GM19328 (cell line): Measurements from ENCODE around the gene CPAMD8.
"Not testable (repeated sequence)": the region's sequence is repeated elsewhere in the genome, so short reads cannot be mapped to it uniquely, and the experiment has no call there.

Experiments
- ATAC-seq: cut with Tn5 transposase; IDR thresholded peaks from one replicate; pipeline ENCODE4 v1.9.1; 2021; ENCODE audit warnings: mild to moderate bottlenecking, moderate library complexity; ENCODE audit not compliant: unreplicated experiment

The CPAMD8 gene

DNA sequence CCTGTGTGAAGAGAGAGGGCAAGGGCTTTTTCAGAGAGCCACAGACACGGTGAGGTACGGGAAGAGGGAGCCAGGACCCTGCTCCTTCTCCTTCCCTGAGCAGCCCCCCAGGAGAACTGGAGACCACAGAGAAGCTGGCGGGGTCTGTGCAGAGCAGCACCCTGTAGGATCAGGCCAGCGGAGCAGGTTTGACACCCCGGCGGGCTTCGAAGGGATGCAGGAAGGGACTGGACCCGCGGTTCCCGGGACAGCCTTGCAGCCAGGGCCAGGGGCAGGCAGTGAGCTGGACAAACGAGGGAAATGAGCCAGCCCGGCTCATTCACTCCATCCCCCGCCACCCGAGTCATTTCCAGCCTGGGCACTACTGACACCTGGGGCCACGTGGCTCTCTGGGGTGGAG lies 22.2 kb downstream of the CPAMD8 start:
- no peak for ATAC-seq

DNA sequence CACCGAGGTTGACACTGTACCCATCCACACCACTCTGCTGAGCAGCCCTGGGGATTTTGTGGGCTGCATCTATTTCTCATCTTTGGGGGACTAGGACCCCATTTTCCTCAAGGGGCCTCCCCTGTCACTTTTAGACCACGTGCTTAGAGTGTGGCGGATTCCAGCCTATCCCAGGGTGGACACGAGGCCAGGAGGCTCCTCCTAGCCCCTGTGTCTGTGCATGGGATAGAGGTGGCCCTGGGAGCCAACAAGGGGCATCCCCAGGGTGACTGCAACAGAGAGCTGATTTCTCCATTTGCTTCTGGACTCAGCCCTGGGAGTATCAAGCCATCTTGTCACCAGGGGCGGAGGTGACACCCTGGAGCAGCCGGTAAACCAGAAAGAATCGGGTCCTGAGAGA lies 24.2 kb downstream of the CPAMD8 start:
- ATAC-seq = no peak

DNA sequence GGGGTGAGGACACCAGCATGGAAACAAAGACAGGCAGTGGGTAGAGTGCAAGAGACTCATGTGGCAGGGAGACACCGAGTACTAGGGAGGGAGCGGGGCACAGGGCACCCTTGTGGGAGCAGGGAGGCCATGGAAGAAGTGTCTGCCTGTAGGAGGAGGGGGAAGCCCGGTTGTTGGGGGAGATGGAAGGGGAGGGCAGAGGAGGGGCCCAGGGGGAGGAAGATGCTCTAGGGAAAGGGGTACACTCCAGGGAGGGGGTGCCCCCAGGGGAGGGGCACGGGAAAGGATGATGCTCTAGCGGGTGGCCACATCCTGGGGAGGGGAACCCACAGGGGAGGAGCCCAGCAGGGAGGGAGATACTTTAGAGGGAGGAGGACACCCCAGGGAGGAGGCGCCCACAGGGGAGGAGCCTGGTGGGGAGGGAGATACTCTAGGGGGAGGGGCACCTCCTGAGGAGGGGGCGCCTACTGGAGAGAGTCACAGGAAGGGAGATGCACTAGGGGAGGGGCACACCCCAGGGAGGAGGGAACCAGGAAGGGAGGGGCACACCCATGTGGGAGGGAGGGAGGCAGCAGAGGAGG lies 24.9 kb downstream of the CPAMD8 start:
- no peak for ATAC-seq

DNA sequence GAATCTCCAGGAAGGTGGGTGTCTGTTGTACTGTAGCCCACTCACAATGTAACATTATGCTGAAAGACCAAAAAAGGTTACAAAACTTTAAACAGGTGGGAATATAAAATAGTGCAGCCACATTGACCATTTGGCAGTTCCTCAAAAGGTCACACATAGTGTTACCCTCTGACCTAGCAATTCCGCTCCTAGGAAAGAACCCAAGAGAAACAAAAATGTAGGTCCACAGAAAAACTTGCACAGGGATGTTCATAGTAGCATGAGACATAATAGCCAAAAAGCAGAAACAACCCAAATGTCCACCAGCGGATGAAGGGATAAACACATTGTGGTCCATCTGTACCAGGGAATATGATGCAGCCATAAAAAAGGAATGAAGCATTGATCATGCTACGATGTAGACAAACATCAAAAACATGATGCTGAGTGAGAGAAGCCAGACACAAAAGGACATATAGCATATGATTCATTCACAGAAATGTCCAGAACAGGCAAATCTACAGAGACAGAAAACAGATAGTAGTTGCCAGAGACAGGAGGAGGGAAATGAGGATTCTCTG lies 27.9 kb downstream of the CPAMD8 start:
- no peak for ATAC-seq

DNA sequence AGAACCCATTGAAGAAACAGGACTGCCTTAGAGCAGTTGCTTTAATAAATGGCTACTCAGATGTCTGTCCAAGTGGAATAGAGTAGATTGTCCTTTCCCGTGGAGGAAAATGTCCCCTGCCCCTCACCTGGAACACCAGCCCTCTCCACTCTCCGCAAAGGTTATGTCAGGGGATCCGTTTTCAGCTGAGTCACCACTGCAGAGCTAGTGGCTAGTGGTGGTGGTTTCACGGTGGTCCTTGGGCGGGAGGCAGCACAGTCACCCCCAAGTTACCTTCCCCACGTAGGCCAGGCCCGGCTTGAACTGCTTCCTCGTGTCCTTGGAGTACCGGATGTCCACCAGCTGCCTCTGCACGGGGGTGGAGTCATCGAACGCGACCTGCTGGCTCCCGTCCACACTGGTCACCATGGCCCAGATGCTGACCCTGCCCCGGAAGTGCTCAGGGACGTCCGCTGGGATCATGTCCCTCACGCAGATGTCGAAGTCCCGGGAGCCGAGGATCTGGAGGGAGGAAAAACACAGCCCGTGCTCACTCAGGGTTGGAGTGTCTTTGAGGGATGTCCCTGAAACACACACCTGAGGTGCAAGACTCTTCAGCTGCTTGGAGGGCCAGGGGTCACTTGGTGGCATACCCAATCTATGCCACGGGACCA lies 29.6 kb downstream of the CPAMD8 start:
- ATAC-seq = not testable (repeated sequence)

DNA sequence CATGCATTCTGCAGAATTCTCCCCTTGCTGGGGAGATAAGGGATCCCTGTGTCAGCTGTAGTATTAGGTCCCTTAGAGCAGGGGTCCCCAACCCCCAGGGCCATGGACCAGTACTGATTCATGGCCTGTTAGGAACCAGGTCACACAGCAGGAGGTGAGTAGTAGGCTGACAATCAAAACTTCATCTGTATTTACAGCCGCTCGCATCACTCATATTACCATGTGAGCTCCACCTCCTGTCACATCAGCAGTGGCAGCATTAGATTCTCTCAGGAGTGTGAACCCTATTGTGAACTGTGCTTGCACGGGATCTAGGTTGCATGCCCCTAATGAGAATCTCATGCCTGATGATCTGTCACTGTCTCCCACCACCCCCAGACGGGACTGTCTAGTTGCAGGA lies 37.9 kb downstream of the CPAMD8 start:
- ATAC-seq = no peak

DNA sequence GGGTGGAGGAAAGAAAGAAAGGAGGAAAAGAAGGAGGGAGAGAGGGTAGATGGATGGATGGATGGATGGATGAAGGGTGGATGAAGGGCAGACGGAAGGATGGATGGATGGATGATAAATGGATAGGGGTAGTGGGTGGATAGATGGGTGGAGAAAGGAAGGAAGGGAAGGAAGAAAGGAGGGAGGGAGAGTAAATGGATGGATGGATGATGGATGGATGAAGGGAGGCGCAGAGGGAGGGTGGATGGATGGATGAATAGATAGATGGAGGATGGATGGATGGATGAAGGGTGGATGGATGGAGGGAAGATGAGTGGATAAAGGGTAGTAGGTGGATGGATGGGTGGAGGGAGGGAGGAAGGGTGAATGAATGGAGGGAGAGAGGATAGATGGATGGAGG lies 41.2 kb downstream of the CPAMD8 start:
- ATAC-seq = no peak

DNA sequence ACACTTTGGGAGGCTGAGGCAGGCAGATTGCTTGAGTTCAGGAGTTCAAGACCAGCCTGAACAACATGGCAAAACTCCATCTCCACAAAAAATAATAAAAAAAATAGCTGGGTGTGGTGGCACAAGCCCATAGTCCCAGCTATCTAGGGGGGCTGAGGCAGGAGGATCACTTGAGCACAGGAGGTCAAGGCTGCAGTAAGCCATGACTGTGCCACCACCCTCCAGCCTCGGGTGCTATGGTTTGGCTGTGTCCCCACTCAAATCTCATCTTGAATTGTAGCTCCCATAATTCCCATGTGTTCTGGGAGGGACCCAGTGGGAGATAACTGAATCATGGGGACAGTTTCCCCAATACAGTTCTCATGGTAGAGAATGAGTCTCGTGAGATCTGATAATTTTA lies 44.0 kb downstream of the CPAMD8 start:
- ATAC-seq = not testable (repeated sequence)

DNA sequence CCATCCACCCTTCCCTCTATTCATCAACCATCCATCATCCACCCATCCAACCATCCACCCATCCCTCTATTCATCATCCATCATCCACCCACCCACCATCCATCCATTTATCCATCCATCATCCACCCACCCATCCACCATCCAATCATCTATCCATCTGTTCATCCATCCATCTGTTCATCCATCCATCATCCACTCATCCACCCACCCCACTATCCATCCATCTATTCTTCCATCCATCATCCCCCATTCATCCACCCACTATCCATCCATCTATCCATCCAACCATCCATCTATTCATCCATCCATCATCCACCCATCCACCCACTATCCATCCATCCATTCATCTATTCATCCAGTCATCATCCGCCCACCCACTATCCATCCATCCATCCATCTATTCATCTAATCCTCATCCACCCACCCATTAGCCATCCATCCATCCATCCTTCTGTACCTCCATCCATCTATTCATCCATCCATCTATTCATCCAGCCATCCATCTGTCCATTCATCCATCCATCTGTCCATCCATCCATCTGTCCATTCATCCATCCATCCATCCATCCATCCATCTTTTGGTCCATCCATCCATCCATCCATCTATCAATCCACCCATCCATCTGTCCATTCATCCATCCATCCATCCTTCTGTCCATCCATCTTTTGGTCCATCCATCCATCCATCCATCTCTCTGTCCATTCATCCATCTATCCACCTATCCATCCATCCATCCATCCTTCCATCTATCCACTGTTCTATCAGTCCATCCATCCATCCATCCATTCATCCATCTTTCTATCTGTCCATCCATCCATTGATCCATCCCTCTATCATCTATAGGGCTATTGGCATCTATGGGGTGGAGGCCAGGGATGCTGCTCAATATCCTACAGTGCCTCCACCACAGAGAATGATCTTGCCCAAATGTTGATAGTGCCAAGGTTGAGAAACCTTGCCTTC lies 47.5 kb downstream of the CPAMD8 start:
- ATAC-seq = no peak

DNA sequence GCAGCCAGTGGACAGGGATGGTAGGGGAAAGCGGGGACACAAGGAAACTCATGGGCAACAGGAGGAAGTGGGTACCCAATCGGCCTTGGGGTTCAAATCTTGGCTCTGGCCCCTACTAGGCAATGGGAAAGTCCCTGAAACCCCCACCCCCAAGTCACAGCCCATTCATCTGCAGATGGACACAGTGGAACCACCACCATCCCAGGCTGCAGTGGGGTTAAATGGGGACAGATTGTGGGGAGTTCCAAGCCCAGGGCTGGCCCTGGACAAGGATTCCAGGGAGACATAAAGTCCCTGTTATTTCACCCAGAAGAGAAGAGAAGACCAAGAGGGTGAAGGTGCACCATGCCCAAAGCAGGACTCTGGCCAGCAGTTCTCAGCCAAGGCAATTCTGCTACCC lies 48.5 kb downstream of the CPAMD8 start:
- ATAC-seq = no peak

DNA sequence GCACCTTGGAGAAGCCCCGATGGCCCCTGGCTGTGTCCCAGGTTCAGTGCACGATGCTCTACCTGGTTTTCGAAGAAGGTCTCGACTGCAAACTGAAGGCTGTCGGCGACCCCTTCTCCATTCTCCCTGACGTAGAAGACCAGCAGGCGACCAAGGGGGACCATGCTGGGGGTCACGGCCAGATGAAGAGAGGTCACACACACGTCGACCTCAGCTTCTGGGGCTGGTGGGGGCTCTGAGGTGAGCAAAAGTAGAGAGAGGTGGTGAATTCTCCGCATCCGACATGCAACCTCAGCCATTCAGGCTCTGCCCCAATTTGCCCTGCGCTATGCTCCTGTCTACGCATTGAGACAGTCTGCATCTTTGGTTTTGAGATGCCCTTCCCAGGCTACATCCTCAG lies 49.3 kb downstream of the CPAMD8 start:
- ATAC-seq = no peak

DNA sequence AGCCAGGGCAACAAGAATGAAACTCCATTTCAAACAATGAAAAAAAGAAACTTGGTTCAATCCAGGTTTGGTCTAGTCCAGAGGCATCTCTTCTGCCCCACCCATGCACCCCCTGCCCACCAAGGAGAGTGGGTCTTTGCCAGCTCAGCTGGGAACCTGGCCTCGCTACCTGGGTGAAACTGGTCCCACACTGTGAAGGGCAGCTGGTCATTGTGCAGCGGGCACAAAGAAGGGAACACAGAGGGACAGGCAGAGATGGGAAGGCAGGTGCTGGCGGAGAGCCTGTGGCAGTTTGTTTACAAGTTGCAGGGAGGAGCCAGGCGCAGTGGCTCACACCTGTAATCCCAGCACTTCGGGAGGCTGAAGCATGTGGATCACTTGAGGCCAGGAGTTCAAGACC lies 50.2 kb downstream of the CPAMD8 start:
- no peak for ATAC-seq

DNA sequence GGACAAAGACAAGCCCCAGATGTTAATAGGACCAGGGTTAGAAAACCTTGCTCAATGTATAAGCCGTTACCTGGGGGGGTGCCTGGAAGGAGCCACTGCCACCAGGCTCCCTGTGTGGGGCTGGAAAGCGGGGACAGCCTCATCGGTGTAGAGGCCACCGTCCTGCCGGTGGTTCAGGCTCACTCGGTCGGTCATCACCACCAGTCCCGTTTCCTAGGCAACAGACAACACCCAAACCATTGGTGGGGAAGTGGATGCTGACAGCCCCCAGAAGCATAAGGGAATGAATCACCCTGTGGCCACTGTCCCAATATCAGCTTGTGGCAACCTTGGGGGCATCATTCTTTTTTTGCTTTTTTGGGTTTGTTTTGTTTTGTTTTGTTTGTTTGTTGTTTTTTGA lies 55.8 kb downstream of the CPAMD8 start:
- ATAC-seq = no peak

DNA sequence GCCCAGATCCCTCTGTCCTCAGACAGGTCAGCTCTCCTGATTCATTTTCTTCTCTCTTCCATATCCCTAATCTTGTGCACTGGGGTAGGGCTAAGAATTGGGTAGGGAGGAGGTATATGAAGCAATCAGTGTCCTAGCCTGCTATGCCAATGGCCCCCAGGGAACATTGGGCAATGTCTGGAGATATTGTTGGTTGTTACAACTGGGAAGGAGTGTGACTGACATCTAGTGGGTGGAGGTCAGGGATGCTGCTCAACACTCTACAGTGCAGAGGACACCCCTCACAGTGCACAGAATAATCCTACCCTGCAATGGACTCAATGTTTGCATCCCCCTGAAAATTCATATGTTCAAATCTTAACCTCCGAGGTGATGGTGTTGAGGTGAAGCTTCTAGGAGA lies 57.5 kb downstream of the CPAMD8 start:
- ATAC-seq = no peak

DNA sequence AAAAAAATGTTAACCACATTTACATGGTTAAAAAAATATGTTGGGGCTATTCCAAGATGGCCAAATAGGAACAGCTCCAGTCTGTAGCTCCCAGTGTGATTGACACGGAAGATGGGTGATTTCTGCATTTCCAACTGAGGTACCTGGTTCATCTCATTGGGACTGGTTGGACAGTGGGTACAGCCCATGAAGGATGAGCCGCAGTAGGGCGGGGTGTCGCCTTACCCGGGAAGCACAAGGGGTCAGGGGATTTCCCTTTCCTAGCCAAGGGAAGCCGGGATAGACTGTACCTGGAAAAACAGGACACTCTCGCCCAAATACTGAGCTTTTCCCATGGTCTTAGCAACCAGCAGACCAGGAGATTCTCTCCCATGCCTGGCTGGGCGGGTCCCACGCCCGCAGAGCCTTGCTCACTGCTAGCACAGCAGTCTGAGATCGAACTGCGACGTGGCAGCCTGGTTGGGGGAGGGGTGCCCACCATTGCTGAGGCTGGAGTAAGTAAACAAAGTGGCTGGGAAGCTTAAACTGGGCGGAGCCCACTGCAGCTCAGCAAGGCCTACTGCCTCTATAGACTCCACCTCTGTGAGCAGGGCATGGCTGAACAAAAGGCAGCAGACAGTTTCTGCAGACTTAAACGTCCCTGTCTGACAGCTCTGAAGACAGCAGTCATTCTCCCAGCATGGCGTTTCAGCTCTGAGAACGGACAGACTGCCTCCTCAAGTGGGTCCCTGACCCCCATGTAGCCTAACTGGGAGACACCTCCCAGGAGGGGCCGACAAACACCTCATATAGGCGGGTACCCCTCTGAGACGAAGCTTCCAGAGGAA lies 65.4 kb downstream of the CPAMD8 start:
- ATAC-seq = not testable (repeated sequence)

DNA sequence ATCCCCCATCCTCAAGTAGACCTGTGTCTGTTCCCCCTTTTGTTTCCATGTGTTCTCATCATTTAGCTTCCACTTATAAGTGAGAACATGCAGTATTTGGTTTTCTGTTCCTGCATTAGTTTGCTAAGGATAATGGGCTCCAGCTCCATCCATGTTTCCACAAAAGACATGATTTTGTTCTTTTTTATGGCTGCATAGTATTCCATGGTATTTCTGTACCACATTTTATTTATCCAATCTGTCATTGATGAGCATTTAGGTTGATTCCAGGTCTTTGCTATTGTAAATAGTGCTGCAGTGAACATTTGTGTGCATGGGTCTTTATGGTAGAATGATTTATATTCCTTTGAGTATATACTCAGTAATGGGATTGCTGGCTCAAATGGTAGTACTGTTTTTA lies 68.3 kb downstream of the CPAMD8 start:
- ATAC-seq = not testable (repeated sequence)

DNA sequence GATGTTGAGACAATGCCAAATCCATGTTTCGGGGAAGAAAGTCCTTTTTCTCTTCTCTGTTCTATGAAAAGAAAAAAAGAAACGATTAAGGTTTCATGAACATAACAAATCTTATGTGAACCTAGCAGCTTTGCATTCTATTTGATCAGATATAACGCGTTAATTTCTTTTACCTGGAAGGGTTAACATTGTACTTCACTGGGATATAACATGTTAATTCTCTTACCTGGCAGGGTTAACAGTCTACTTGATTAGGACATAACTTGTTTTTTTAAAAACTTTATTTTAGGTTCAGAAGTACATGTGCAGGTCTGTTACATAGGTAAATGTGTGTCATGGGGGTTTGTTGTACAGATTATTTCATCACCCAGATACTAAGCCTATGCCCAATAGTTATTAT lies 68.8 kb downstream of the CPAMD8 start:
- no peak for ATAC-seq

DNA sequence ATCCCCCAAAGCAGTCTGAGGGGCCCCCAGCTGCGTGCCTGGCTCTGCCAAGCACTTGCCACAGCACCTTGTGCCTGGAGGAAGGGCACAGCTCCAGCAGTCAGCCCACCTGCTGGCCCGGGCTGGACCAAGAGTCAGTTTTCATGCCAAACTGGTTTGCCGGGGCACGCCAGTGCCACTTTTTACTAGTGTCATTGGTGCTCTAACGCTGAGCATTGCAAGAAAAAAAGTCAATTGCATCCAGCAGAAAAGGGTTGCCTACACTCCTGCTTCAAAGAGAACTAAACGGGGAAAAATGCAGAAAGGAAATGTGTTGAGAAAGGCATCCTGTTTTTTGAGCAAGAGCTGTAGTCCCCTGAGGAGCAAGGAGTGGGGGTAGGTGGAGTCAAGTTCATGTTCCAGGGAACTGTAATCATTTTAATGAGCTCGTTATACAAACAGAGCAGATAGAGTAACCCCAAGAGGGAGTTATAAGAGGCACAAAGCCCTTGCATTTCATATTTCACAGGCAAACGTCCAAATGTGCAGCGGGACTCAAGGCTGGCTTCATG lies 69.4 kb downstream of the CPAMD8 start:
- ATAC-seq = no peak

DNA sequence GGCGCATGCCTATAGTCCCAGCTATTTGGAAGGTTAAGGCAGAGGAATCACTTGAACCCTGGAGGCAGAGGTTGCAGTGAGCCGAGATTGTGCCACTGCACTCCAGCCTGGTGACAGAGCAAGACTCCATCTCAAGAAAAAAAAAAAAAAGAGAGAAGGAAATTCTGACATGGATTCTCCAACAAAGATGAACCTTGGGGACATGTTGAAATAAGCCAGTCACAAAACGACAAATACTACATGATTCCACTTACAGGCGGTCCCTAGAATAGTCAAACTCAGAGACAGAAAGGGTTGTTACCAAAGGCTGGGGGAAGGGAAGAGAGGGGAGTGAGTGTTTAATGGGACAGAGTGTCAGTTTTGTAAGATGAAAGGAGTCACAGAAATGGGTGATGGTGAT lies 71.4 kb downstream of the CPAMD8 start:
- no peak for ATAC-seq

DNA sequence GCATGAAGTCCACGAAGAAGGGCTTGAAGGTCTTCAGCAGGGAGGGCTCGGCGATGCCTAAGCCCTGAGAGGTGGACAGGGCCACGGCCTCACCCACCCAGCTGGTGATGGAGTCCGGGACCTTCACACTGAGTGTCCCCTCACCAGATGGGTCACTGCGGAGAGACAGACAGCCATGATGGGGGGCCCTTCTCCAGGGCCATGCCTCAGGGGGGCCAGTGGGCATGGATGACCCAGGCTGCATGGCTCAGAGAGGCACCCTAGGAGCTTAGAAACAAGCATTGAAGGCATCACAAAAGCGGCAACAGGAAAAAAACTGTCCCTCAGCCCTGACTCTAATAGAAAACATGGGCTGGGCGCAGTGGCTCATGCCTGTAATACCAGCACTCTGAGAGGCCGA lies 74.6 kb downstream of the CPAMD8 start:
- no peak for ATAC-seq
